NCI-H1694 (cell line): ENCODE results near the gene CKB.

ENCODE experiments used
- DNase-seq: peaks from one replicate; lab custom pipeline; 2025; lab: John Stamatoyannopoulos, UW

The CKB gene

DNA sequence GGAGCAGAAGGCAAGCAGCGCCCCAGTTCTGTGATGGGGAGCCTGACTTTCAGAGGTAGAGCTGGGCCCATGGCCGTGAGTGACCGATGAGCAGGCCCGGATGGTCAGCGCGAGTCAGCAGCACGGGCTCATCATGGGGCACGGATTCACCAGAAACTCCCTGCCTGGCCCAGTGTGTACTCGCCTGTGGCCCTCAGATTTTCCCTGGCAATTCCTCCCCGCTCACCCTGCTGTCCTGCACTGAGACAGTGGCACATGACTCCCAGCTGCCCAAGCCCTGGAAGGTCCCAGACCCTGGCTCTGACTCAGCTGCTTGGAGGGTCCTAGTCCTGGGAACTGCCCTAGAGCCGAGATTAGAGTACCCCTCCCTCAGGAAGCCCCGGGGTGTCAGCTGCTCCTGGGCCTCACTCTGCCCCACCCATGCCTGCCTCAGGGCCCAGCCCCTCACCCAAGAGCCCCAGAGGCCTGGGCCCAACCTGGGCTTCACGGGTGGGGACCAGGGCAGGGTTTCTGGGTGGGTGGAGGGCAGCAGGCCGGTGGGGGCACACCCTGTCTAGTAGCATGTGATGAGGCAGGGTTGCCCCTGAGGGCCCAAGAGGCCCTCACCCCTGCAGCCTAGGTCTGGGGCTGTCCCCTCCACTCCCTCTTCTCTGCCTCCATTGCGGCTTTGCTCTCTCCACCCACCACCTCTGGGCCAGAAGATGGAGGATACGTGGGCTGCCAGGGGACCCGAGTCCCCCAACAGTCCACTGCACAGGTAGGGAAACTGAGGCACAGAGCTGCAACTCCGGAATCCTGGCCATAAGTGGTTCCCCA lies 14.8 kb upstream of the CKB start:
- DNase-seq, result no peak

DNA sequence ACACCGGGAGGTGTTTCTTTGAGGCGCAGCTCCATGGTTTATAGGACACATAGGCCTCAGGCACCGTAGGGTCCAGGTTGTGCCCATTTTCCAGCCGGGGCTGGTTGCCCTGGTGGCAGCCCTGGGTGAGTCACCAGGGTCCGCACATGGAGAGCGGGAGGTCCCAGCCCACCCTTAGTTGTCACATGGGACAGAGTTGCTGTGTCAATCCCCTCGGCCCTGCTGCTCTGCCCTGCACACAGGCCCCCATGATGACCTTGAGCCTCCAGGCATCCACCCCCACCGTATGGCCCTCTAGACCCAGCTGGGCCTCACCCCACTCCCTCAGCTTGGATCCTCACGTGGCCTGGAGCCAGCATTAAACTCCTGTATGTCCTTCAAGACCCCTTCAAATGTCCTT lies 14.1 kb upstream of the CKB start:
- no peak for DNase-seq

DNA sequence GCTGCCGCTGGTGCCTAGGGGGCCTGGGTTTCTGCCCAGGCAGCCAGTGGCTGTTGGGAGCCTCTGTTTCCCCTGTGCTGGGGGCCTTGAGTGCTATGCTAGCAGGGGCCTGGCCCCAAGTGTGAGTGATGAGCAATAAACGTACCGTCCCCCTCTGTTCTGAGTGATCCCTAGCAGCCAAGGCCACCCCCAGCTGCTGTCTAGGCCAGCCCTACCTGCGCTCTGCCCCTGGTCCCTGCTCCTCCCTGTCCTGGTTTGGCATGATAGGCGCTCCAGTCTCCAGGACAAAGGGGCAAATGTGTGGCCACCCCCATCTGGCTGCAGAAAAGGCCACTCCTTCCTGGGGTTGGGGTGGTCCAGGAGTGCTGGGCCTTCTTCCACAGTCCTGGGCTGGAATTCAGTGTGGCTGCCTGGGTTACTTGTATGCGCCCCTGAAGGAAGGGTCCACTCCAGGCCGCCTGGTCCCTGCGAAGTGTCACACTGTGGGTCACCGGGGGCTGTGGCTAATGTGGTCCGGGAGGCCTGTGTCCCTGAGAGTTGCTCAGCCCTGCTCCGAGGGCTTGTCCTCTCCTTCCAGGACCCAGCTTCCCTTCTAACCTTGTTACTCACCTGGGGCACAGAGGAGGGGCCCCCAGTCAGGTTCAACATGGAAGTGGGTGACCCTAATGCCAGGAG lies 13.4 kb upstream of the CKB start:
- DNase-seq, result no peak

DNA sequence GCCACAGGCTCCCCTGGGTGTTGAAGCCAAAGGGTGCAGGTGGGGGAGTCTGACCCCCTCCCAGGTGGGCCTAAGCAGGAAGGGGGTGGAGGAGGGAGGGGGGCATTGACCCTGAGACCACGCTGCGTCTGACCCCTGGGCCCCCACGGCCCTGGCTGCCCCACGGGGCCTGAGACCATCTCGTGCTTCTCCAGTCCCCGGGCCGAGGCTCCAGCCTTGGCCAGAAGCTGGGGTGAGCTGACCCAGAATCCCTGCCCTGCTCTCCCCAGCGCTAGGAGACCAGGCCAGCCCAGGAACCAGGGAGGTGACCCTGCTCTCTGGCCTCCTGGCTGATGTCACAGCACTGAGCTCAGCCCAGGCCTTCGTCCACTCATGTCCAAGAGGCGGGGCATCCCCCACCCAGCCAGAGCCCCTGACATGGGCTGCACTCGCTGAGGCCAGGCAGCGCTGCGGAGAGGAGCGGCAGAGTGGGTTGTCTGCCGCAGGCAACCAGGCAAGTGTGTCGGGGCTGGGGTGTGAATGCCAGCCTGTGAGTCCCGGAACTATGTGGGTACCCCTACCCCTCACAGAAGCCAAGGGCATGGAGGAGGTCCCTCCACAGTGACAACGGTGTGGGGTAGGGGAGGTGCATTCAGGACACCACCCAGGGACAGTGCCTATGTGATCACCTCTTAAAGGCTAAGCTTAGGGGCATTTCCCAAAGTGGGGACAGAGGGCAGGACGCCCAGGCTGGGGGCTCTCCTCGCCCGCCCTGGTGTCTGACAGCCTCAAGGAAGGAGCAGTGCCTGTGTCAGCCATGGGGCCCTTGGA lies 12.7 kb upstream of the CKB start:
- DNase-seq, result no peak

DNA sequence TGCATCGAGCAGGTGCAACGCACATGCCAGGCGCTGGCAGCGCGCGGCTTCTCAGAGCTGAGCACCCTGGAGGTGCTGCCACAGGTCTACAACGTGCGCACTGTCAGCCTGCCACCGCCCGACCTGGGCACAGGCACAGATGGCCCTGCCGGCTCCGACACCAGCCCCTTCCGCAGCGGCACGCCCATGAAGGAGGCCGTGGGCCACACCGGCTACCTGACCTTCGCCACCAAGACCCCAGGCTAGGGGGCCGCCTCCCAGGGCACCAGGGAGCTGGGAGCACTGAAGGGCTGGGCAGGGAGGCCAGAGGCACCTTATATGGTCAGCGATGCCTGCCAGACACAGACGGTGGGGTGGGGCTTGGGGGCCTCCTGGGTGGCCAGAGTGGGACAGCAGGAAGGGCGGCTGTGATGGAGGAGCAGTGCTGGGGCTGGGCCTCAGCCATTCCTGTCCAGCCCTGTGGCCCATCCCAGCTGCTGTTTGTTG lies 12.0 kb upstream of the CKB start:
- no peak for DNase-seq

DNA sequence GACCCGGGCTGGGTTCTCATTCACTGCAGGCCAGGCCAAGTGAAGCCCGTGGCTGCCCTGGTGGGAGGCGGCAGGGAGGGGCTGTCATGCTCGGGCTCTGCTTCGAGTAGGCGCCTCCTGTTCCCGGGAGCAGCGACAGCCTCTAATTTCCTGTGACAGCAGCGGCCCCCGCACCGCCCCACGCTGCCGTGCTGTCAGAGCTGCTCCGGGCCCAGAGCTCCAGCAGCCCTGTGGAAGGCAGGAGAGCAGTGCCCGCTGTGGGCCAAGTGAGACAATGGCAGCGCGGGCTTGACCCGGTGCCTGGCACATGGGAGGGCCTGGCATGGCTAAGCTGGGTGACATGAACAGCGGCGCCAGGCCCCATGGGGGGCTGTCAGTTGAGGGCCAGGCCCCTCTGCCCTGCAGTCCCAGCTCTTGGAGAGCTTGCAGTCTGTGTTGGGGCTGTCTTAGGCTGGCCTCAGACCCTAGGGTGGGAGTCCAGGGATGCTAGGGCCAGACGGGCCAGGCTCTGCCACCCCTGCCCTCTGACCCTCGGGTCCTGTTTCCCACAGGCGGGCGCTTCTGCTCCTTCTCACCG lies 11.5 kb upstream of the CKB start:
- DNase-seq, result no peak

DNA sequence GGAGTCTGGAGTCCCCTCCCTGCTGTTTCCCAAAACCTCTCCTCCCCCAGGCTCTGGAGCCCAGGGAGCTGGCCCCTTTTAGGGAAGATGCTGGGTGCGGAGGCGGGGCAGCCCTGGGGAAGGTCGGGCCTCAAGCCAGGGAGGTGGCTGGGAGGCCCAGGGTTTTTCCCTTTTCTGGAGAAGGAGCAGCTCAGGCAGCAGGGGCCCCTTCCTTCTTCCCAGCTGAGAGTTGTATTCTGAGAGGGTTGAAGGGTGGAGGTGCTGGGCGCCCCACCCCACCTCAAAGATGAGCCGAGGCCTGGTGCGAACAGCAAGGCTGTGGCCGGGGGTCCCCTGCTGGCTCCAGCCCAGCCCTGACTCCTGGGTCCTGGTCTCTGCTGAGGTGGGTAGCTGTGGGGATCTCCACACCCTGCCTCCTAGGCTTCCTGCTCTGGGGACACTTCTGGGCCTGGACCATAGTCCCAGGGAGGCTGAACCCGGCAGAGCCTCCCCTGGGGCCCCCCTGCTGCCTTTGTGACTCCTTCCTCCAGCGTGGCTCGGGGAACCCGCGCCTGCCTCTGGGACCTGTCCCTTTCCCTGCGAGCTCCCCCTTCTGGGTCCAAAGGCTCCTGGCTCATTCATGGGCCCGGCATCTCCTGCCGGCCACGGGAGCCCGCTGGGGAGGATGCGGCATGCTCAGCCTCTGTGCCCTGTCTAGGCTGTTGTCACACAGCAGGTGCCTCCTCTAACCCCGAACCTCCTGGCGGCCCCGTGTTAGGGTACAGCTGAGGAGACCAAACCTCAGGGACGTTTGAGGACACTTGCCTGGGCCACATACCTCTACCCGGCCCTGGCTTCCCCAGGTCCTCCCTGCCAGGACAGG lies 10.7 kb upstream of the CKB start:
- no peak for DNase-seq

DNA sequence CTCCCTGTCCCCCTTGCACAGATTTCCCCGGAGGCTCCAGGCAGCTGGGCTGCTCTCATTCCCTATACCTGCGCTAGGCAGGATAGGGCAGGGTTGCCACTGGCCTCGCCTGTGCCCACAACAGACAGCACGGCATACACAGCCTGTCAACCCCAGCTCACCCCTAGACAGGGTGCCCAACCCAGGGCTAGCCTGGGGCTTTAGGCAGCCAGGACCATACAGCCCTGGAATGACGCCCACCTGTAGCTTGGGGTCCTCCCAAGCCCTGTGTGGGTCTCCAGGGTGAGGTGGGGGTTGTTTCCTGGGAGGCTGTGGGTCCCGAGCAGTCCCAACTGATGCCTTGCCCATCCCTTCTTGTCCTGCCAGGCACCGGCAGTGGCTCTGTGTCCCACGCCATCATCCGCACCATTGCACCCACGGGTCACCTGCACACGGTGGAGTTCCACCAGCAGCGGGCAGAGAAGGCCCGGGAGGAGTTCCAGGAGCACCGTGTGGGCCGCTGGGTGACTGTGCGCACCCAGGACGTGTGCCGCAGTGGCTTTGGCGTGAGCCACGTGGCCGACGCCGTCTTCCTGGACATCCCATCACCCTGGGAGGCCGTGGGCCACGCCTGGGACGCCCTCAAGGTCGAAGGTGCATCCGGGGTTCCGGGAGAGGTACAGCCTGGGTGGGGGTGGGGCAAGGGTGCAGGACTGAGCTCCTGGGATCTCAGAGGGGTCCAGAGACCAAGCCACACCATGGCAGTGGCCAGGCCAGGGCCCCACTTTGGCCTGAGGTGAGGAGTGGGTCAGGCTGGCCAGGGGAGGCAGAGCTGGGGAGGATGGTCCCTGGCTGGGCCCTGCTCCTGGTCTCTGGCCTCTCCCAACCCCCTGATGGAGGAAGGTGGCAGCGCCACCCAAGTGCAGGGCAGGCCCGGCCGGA lies 9.8 kb upstream of the CKB start:
- no peak for DNase-seq

DNA sequence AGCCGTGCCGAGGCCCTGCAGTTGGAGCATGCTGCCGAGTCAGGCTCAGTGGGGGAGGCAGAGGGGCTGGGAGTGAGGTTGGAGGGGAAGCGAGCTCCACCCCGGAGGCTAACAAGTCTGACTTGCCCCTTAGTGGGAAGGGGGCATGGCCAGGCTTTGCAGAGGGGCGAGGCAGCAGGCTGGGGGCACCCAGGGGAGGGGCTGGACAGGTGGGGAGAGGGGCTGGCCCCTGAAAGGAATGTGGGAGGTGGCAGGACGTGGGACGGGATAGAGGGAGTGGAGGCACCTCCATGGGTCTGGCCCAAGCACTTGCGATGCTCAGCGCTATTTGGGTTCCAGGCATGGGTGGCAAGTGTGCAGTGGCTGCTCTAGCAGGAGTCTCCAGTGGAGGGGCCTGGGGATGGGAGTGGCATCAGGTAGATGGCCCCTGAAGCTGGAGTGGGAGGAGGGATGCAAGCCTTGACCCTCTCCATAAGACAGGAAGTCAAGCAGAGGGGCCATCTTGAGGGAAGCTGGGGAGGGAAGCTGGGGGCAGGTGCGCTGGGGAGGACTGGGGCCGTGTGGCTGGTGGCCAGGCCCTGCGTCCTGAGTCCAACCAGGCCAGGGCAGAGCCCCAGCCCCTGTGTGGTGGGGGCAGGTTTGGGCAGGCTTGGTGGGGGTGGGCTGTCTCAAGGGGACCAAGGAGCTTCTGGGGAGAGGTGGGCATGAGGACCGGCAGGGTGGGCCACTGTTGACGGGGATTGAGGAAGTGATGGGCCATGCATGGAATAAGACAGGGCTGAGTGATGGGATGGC lies 9.0 kb upstream of the CKB start:
- DNase-seq, result no peak

DNA sequence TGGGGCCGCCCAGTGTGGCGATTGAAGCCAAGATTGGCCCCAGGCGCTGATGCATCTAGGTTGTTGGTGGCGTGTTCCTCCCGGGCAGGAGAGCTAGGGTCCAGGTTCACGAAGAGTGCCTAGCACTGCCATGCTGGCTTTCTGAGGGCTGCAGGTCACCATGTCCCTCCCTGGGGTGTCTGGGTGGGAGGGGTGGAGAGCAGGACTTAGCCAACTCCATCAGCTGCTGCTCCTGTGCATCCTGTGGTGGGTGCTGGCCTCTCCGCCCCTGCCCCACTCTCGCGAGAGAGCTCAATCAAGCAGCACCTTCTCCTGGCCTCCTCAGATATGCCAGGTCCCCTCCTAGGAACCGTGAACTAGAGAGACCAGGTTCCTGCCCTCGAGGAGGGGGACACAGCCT lies 8.2 kb upstream of the CKB start:
- no peak for DNase-seq

DNA sequence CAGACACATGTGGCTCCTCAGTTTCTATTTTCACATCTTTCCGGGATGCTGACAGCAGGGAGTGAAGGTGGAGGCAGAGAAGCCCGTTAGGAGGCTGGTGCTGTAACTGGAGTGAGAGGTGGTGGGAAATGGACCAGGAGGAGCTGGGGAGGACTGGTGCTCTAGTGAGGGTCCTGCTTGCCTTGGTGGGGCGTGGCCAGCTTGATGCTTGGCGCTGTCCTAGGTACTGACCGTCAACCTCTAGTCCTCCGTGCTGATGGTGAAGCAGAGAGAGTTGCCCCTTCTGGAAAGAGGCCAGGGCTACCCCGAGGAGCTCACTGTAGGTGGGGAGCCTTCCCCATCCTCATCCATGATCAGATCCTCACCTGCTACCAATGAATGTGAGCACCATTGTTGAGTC lies 7.8 kb upstream of the CKB start:
- DNase-seq, result no peak

DNA sequence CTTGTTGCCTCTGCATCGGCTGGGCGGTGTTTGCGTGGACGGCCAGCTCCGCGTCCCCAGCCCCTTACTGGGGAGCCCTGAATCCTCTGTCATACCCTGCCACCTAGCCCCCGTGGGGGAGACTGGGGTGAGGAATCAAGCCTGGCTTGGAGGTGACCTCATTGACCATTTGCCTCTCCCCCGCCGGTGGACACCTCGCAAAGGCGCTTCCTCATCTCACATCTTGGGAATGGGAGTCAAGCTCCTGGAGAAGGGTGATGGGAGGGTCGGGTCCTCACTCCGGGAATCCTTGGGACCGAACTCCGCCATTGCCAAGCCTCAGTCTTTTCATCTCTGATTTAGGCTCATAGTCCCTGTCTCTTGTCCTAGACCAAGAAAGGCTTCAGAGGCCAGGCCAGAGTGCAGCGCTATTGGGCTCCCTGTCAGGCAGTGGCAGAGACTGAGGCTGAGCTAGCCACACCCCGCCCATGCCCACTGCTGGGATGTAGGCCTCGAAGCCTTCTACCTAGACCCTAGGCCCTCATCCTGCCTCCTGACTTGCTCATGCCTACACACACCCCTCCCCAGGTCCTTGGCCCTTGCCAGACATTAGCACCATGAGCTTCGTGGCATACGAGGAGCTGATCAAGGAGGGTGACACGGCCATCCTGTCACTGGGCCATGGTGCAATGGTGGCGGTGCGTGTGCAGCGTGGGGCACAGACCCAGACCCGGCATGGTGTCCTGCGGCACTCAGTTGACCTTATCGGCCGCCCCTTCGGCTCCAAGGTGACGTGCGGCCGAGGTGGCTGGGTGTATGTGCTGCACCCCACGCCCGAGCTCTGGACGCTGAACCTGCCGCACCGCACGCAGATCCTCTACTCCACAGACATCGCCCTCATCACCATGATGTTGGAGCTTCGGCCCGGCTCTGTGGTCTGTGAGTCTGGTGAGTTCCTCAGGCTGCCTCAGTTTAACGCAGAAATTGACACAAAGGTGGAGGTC lies 7.0 kb upstream of the CKB start:
- no peak for DNase-seq

DNA sequence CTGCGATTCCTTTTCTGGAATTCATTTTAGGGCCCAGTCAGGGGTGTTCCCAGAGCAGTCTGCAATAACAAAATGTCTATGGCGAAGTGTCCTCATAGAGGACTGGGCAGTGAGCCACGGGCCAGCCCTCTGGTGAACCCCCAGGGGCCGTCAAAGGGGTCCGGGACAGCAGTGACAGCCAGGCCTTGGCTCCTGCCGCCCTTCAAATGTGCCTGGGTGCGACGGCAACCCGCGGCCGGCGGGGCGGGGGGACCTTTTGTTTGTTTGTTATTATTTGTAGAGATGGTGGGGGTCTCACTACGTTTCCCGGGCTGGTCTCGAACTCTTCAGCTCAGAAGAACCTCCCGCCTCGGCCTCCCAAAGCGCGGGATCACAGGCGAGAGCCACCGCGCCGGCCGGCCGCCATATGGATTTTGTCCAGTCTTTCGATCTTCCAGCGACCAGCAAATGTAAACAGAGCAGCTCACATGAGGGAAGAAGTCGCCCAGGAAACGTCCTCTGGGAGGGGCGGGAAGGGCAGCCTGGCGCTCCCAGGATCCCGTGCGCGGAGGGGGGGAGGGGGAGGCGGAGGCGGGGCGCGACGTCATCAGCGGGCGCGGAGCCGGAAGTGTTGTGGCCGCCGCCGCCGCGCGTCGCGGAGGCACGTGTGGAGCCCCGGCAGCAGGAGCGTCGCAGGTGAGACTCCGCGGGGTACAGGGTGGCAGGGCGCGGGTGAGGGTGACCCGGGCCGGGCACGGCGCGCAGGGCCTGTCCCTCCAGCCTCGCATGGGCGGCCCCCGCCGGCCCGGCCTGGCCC lies 6.2 kb upstream of the CKB start, which contains the start of gene TRMT61A:
Gene TRMT61A (plus strand): TSS at position 610 of the 796 bp plus-strand sequence. CDS start 783 bp downstream, outside the sequence.
- peak; percentile 92 for DNase-seq

DNA sequence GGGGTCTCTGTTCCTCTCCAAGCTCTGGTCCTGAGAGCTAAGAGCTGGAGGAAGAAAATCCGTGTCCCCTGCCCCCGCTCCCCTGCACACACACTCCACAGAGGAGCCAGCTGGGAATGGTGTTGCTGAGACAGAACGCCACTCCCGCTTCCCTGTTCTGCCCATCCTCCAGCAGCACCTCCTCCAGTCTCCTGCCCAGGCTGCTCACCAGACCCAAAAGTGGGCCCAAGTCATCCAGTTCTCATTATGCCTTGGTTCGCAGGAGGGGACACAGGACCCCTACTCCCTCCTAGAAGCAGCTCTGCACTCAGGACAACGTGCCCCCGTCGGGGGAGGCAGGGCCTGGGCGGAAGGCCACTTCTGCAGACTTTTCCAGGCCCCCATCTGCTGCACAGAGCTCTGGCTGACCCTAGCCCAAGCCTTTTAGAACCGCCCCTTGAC lies 5.5 kb upstream of the CKB start:
- DNase-seq, result no peak

DNA sequence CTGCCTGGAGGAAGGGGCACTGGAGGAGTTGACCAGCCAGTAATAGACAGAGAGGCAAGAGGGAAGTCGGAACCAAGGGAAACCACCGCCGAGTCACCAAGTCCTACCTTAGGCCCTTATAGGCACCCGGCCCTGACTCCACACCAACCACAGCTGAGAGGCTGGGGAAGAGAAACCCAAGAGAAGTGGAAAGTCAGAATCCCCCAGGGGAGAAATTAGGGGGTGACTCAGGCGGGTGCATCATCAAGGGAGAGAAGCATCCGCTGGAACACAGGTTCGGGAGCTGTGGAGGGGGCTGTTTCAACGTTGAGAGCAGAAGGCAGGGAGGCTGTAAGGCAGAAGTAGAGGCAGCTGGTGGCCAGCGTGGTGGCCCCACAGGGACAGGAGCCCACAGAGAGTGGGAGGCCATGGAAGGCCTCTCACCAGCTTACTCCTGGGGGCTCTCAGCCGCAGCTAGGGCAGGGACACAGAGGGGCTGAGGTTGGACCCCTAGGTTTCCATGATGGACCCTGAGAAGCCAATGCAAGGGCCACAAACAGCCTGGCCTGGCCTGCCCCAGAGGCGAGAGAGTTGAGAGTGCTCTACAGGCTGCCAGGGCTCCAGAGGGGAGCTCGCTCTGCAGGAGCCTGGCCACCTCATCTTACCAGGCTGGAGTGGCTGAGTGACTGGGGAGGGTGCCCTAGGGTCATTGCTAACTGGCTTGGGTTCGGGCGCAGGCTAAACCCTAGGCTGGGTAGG lies 4.9 kb upstream of the CKB start:
- DNase-seq, result no peak

DNA sequence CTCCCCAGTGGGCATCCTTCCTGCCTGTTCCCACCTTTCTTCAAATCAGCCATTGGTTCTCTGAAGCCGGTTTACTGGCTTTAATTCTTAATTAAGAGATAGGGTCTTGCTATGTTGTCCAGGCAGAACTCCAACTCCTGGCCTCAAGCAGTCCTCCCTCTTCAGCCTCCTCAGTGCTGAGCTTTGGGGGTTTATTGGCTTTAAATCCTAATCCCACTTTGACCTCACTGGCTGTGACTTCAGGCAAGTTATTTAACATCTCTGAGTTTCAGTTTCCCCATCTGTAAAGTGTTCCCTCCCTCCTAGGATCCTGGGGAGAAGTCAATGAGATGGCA lies 4.3 kb upstream of the CKB start:
- DNase-seq, result no peak
